Medulla oblongata (tissue), 1 donor: Measurements from ENCODE around the gene LAMB3.

Experiments used
- DNase-seq: peaks from one replicate; pipeline ENCODE4 v3.0.0-alpha.2; 2015; ENCODE audit errors: extremely low spot score

LAMB3 gene

GRCh38 chr1:209662879-209663327 is 10.7 kb upstream of the LAMB3 start:
- DNase-seq, result no peak

GRCh38 chr1:209661071-209661470 is 8.8 kb upstream of the LAMB3 start:
- DNase-seq, result no peak

GRCh38 chr1:209659909-209660308 is 7.7 kb upstream of the LAMB3 start:
- DNase-seq, result peak; percentile 34

- no peak for DNase-seq
These were observed 5.7 kb upstream of the LAMB3 start for GRCh38 chr1:209657918-209658317.

GRCh38 chr1:209657140-209657879 is 5.1 kb upstream of the LAMB3 start:
- no peak for DNase-seq

GRCh38 chr1:209655411-209656231 is 3.4 kb upstream of the LAMB3 start:
- DNase-seq, result no peak

- DNase-seq, result no peak
These were observed 1.7 kb upstream of the LAMB3 start for GRCh38 chr1:209653915-209654351.

- peak; percentile 98 for DNase-seq
These were observed 712 bp upstream of the LAMB3 start for GRCh38 chr1:209652873-209653401.

- no peak for DNase-seq
These were observed 1.1 kb downstream of the LAMB3 start for GRCh38 chr1:209651138-209651587.

- no peak for DNase-seq
These were observed 1.8 kb downstream of the LAMB3 start for GRCh38 chr1:209650454-209650853.

- peak; percentile 59 for DNase-seq
These were observed 3.1 kb downstream of the LAMB3 start for GRCh38 chr1:209648931-209649776.

- no peak for DNase-seq
These were observed 3.9 kb downstream of the LAMB3 start for GRCh38 chr1:209648346-209648745.

- no peak for DNase-seq
These were observed 5.1 kb downstream of the LAMB3 start for GRCh38 chr1:209647156-209647555.

- no peak for DNase-seq
These were observed 5.7 kb downstream of the LAMB3 start for GRCh38 chr1:209646558-209646957.

GRCh38 chr1:209645574-209646452 is 6.4 kb downstream of the LAMB3 start:
- DNase-seq, result no peak

- DNase-seq, result peak; percentile 95
These were observed 8.8 kb downstream of the LAMB3 start for GRCh38 chr1:209643285-209644020.

GRCh38 chr1:209642816-209643215 is 9.4 kb downstream of the LAMB3 start:
- DNase-seq, result peak; percentile 41

GRCh38 chr1:209641832-209642172 is 10.4 kb downstream of the LAMB3 start:
- peak; percentile 97 for DNase-seq

- DNase-seq, result no peak
These were observed 16.4 kb downstream of the LAMB3 start for GRCh38 chr1:209635850-209636249.
